GOT3 (cell line): ENCODE results near the gene SPDL1.

Experiments used
- DNase-seq: peaks from one replicate; lab custom pipeline; 2025; ENCODE audit warnings: mixed read lengths; lab: John Stamatoyannopoulos, UW

The SPDL1 gene

GRCh38 chr5:169631360-169631759, 47.8 kb downstream of the SPDL1 start:
- no peak for DNase-seq

DNA sequence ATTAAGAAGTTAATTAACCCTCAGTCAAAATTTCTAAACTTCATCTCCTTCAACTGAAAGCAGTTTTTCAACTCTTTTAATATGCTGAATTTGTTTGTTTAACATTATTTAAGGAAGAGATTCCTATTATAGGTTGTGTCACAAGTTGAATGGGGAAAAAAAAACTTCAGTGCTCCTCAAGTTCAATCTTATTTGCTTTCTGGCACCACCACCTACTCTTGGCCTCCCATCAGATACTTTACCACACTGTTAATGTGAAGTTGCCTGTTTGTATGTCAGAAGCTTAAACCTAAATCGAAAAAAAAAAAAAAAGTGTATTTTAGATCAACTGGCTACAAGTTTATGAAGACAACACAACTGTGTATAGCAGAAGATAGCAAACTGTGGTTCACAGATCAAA, 49.4 kb downstream of the SPDL1 start:
- DNase-seq, result no peak

- no peak for DNase-seq
Measured at GRCh38 chr5:169634606-169635005, 51.0 kb downstream of the SPDL1 start.

- no peak for DNase-seq
Measured at GRCh38 chr5:169635936-169636335, 52.4 kb downstream of the SPDL1 start.

DNA sequence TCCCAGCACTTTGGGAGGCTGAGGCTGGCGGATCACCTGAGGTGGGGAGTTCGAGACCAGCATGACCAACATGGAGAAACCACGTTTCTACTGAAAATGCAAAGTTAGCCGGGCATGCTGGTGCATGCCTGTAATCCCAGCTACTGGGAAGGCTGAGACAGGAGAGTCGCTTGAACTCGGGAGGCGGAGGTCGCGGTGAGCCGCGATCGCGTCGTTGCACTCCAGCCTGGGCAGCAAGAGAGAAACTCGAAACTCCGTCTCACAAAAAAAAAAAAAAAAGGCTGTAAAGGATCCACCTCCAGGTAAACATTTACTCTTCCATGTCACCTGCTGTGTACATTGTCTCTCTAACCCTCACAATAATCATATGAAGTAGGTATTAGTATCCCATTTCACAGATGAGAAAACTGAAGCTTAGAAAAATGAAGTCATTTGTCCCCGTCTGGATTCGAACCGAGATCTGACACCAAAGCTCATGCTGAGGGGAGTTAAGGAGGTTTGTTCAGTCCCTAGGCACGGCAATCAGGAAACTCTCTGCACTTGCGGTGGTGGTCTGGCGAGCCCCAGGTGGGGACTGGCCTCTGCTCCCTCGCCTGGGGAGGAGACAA, 53.0 kb downstream of the SPDL1 start:
- no peak for DNase-seq

GRCh38 chr5:169637085-169637548, 53.5 kb downstream of the SPDL1 start, which contains the start of gene DOCK2:
DOCK2 (plus strand) TSS chr5:169637275; CDS start chr5:169637327, 52 bp downstream.
- DNase-seq, result no peak

DNA sequence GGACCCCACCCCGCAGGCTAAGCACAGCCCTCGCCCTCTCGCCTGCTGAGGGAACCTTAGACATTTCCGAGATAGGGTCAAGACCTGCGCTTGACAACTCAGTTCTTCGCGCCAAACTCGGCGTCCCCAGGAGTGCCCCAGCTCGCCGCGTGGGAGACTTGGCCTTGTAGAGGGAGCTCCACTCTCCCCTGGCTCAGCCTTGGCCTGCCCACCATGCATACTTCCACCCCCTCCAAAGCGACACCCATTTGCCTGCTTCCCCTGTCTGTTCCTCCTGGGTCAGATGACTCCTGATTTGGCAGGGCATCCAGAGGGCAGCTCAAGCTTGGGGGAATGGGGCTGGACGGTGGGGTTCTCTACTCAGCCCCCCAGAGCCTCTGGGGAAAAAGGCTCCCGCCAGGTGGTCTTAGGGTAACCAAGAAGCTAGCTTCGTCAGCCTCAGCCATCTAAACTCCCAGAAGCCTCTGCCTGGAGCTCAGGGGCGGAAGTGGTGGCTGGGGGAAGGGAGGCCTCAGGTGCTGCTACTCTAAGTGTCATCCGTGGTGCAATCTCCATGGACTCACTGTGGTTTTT, 54.1 kb downstream of the SPDL1 start:
- DNase-seq, result no peak

- DNase-seq, result no peak
Measured at GRCh38 chr5:169641253-169641652, 57.7 kb downstream of the SPDL1 start.

DNA sequence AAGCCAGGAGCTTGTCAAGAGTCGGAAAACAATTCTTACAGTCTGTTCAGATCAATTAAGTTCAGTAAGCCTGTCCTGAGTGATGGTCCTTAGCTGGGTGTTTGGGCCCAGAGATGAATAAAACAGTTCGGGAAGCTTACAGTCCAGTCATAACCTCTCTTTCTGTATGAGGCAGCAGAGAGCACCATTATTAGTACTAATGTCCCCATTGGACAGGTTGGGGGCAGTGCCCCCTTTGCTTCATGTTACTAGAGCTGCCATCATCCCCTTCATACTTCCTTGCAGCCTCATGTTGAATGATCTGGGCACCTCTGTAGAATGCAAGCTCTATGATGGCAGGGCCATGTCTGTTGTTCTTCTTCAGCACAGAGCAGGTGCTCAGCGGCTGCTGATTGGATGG, 63.3 kb downstream of the SPDL1 start:
- DNase-seq, result no peak

DNA sequence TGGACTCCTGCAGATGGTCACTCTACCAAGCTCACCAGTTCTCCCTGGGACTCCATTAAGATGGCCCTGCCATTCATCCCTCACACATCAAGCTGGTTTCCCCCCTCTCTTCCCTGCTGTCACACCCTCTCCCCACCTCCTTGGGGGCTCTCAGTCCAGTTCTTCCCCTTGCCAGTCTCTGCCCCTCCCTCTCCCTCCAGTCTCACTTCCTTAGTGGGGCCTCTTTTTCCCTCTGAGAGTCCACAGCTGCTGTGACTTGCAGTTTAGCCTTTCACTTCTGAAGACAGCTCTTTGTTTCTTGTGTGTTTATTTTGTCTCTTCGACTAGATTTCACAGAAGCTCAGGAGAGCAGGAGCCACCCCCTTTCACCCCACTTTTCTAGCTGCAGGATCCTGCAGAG, 64.0 kb downstream of the SPDL1 start:
- no peak for DNase-seq

DNA sequence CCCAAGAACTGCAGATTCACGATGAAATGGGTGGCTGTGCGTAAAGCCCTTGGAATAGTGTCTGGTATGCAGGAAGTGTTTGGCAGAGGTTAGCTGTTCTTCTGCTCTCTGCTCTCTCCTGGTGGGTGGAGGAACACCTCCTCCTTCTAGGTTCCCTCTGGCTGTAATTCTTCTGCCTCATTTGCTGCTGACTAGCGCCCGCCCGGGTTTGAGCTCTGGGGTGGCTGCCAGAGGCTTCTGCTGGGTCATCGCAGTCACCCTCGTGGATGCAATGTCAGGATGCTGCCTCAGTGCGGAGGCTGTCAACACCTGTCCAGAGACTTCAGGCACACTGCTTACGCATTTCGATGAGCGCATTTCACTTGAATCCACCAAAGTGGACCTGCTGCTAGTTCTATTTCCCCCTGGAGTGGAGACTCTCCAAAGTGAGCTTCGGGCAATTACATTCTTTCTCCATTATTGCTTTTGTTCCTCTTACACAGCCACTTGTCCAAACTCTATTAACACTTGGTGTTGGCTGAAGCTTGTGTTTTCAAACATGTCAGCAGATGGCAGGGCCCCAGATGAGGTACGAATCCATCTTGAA, 65.2 kb downstream of the SPDL1 start:
- DNase-seq, result no peak

DNA sequence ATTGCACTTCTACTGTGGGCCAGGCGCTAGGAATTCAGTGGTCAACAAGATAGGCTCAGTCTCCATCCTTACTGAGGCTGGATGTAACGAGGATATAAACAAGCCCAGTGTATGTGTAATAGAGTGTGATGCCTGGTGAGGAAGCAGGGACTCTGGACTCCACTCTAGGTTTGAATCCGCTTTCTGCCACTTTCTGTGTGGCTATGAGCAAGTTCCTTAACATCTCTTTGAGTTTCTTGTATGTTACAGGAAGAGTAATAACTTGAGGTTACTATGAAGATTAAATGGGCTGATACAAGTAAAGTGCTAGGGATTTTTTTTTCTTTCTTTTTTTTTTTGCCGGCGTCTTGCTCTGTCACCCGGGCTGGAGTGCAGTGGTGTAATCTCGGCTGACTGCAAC, 65.9 kb downstream of the SPDL1 start:
- DNase-seq, result no peak

GRCh38 chr5:169650701-169651331, 67.2 kb downstream of the SPDL1 start:
- DNase-seq, result no peak

- no peak for DNase-seq
Measured at GRCh38 chr5:169651526-169651925, 68.0 kb downstream of the SPDL1 start.

DNA sequence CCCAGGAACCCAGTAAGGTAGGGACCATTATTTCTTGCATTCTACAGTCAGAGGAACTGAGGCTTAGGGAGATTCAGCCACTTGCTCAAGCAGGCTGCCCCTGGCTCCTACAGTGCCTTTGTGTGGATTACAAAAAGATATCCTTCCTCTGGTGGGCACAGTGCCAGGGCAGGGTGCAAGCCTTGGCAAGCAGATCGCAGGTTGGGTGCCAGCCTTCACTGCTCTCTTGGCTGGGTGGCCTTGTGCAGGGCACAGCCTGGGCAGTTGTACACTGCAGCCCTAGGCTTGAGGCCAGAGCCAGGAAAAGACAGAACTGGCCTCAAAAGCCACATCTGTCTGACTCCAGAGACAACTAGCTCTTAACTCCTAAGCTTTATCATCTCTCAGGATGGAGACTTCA, 68.5 kb downstream of the SPDL1 start:
- DNase-seq, result no peak

DNA sequence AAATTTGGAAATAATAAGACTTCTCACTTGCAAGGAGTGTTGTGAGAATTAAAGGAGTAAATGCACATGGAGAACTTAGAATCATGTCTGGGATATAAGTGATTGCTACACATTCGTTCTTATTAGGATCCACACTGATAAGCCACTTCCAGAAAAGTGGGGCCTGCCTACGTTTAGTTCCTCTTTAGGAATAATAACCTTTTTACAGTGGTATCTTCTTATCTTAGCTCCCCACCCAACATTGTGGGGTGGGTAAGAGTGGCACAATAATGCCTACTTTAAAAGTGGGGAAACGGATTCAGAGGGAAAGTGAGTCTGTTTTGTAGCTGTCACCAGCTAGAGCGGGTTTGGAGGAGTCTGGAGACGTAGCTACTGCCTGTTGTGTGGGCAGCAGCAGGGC, 69.5 kb downstream of the SPDL1 start:
- DNase-seq, result no peak
